Stimulated activated CD4-positive, alpha-beta T cell treated with anti-CD3 and anti-CD28 coated beads, Interleukin-1b, Interleukin-23, amount 100 ng/mL, for 4 hours (primary cell): Measurements from ENCODE around the gene TMEM39B.
A peak's percentile ranks its signal among the peaks of the same experiment; 100 is the strongest.
"Not testable (repeated sequence)": the region's sequence is repeated elsewhere in the genome, so short reads cannot be mapped to it uniquely, and the experiment has no call there.

ENCODE experiments used
- DNase-seq, 2 donors: peaks; one replicate each; pipeline ENCODE4 v3.0.0-alpha.2; 2020; ENCODE audit warnings: low read depth in 2 of 2

Gene TMEM39B

DNA sequence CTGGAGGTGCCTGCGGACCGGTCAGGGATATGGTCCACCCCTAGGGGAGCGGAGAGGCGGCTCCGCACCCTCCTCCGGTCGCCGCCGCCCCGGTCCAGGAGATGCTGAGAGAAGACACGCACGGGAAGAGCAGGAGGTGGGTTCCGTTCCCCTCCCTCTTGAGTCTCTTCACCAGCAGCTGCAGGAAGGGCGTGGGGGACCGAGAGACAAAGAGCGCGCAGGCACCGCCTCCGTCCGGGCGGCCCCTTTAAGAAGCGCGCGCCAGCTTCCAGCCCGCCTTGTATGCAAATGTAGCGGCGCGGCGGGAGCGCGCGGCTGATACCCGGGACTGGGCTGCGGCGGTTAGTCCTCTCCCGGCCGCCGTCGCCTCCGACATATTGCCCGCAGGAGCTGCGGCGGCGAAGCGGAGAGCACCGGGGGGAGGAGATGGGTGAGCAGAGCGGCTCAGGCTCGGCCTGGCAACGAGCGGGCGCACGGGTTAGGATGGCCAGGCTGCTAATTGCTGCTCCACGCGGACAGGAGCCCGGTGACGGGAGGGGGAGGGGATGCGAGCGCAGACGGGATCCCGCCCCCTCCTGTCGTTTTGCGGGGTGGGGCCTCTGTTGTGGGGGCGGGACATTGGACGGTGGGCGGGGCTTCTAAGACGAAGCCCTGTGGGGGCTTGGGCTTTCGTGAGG is at the start of gene TMEM39B:
Gene TMEM39B (plus strand): TSS at position 318 of the 677 bp plus-strand sequence. CDS start 109 bp downstream, at position 427.
- peak; percentile 86 to 87 for DNase-seq

DNA sequence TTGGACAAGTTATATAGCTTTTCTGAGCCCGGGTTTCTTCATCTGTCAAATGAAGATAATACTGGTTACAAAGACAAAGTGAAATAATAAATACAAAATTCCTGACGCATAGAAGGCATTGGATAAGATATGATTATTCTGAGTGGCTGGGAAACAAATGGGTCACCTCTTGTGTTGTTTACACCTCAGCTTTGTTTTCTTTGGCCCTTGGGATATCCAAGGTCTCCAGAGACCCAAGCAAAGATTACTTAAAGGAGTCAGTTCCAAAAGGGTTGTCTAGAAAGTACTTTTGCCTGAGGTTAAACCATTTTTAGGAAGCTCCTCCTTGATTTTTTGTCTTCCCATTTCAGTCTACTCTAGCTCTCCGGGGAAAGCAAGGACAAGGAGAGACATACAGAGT is 49.4 kb upstream of the TMEM39B start:
- no peak for DNase-seq

DNA sequence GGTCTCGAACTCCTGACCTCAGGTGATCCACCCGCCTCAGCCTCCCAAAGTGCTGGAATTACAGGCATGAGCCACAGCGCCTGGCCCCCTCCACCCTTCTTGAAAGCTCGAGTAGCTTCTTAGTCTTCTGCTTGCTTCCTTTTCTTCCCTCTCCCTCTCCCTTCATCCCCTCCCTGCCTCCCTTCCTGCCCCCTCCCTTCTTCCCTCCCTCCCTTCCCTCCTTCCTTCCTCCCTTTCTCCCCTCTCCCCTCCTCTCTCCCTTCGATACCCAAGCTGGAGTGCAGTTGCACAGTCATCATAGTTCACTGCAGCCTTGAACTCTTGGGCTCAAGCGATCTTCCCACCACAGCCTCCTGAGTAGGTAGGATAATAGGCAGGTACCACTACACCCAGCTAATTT is 47.2 kb upstream of the TMEM39B start:
- no peak for DNase-seq

- DNase-seq, result no peak
Observed at GRCh38 chr1:32028746-32029145, 44.0 kb upstream of the TMEM39B start.

DNA sequence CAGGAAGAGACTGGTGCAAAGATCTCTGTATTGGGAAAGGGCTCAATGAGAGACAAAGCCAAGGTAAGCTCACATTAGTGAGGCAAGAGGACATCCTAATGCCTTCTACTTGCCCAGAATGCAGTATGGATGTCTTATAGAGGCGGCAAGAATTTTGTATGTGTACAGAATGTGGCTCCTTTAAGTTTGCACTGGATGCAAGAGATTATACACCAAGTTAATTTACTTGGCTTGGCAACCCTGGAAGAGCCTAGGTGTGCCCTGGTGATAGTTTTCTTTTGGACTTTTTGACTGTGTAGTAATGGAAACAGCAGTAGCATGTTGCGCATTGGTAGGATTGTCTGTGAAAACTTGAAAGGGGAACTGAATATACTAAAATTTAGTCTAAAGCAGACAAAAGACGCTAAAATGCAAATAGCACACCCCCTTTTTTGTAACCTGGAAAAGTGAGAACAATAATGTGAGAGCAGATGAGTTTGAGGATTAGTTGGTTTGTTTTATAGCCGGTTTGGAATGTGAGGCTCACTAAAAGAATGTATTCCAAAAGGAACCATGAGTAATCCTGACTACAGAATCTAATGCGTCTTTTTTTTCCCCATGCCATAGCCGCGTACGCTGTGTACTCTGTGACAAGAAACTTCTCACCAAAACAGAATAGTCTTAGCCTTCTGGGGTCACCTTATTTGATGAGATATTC is 41.0 kb upstream of the TMEM39B start:
- DNase-seq, result no peak

GRCh38 chr1:32032275-32032615 is 40.5 kb upstream of the TMEM39B start:
- DNase-seq, result no peak

- DNase-seq, result no peak
Observed at GRCh38 chr1:32035119-32035518, 37.6 kb upstream of the TMEM39B start.

- DNase-seq, result no peak
Observed at GRCh38 chr1:32040711-32041110, 32.0 kb upstream of the TMEM39B start.

- no peak for DNase-seq
Observed at GRCh38 chr1:32042330-32042729, 30.4 kb upstream of the TMEM39B start.

DNA sequence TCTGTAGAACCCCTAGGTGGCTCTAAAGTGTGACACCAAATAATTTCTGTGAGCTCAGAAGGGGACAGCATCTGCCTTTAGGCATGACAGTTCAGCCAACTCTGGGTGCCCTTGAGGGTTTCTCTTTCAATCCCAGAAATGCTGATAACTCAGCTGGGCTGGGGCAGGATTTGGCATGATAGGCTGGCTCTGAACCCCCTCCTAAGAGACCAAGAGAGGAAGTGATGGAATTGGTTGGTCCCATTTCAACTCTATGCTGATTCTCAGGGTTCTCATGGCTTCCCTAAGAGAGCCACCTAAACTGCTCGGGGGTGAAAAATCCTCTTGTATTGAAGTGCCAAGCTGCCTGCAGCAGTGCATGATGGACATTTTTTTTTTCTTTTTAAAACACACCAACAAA is 28.5 kb upstream of the TMEM39B start:
- DNase-seq, result no peak

- no peak for DNase-seq
Observed at GRCh38 chr1:32045772-32046171, 27.0 kb upstream of the TMEM39B start.

- DNase-seq, result no peak
Observed at GRCh38 chr1:32047701-32048100, 25.0 kb upstream of the TMEM39B start.

- no peak for DNase-seq
Observed at GRCh38 chr1:32048440-32048839, 24.3 kb upstream of the TMEM39B start.

- DNase-seq, result no peak
Observed at GRCh38 chr1:32051706-32052105, 21.0 kb upstream of the TMEM39B start.

DNA sequence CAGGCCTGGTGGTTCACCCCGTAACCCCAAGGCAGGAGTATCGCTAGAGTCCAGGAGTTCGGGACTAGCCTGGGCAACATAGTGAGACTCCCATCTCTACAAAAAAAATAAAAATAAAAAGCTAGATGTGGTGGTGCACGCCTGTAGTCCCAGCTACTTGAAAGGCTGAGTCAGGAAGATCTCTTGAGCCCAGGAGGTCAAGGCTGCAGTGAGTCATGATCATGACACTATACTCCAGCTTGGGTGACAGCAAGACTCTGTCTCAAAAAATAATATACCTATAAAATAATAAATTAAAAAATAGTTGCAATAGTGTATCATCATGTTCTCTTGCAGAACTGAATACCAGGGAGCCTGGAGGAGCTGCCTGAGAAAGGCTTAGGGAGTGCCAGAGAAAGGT is 19.9 kb upstream of the TMEM39B start:
- no peak for DNase-seq

DNA sequence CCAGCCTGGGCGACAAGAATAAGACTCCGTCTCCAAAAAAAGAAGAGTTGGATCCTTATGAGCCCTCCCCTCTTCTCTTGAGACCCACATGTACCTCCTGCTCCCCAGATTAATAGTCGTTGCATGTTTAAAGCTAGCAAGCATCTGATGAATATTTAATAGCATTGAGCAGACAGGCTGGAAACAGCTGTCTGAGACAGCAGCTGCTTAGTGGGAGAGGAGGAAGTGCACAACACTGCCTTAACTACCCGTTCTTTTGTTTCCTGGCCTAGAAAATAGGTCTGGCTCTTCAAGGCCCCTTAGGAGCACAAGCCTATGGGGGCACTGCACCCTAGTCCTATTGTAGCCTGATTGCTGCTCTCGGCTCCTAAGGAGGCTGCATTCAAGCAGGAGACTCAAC is 17.3 kb upstream of the TMEM39B start:
- no peak for DNase-seq

- no peak for DNase-seq
Observed at GRCh38 chr1:32056598-32056997, 16.1 kb upstream of the TMEM39B start.

DNA sequence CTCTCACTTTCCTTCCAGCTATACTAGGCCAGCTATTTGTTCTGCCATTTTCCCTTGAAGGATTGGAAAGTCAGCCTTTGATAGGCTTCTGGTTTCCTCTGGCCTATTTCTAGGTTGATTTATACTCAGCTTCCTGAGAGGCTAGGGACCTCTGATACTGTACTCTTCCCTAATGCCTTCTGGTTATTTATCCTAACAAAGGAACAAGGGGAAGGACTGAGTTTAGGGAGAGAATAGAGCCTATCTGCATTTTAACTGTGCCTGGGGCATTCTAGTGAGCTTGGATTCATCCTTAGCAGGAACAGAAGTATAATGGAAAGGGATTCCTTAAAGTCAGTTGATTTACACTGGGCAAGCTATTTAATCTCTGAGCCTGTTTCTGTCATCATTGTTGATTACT is 11.8 kb upstream of the TMEM39B start:
- no peak for DNase-seq

- no peak for DNase-seq
Observed at GRCh38 chr1:32062867-32063230, 9.9 kb upstream of the TMEM39B start.

GRCh38 chr1:32063261-32063681 is 9.5 kb upstream of the TMEM39B start:
- no peak for DNase-seq

- DNase-seq, result not testable (repeated sequence)
Observed at GRCh38 chr1:32065613-32066488, 6.9 kb upstream of the TMEM39B start.

DNA sequence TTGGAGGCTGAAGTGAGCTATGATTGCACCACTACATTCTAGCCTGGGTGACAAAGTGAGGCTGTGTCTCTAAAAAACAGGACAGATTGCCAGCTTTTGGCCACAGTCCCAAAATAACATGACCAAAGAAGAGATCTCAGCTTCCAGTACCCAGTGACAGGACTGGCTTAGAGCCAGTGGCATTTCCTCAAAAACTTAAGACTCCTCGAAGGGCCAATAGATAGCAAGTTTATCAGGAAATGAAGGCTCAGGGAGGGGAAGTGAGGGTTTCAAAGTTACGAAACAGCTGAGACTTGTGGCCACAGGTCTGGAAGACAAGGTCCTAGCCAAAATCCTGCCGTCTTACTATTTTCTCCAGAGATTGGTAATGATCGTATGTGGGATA is 6.3 kb upstream of the TMEM39B start:
- no peak for DNase-seq
